Esophagus muscularis mucosa (tissue), 4 donors: Measurements from ENCODE around the gene SCYL3. TPM values are rescaled to one million over a fixed set of nuclear protein-coding genes. Genes with fewer than 3 reads are reported as not detected.

Experiments used
- DNase-seq: peaks from one replicate; pipeline ENCODE4 v3.0.0-alpha.2; 2017; ENCODE audit errors: extremely low spot score
- H3K27ac ChIP-seq, 4 donors: fragments of 200-600 bp; sonication (generic); replicated peaks in 1 of 4; 1 replicate in 3 of 4; 2 replicates in 1 of 4; pipeline ENCODE4 v1.5.1; 2016 to 2019; ENCODE audit warnings: mild to moderate bottlenecking in 1 of 4
- H3K27me3 ChIP-seq, 4 donors: fragments of 200-600 bp; sonication (generic); one replicate each; pipeline versions ENCODE4 v1.5.1 to v1.6.0; 2016 to 2019
- H3K36me3 ChIP-seq, 4 donors: fragments of 200-600 bp; sonication (generic); one replicate each; pipeline ENCODE4 v1.5.1; 2016 to 2019
- H3K4me1 ChIP-seq, 4 donors: fragments of 200-600 bp; sonication (generic); one replicate each; pipeline ENCODE4 v1.5.1; 2016 to 2019
- H3K4me3 ChIP-seq, 4 donors: fragments of 200-600 bp; sonication (generic); 1 replicate in 2 of 4; 2 replicates in 2 of 4; pipeline ENCODE4 v1.5.1; 2016 to 2019; ENCODE audit warnings: mild to moderate bottlenecking in 4 of 4, moderate library complexity in 1 of 4
- H3K9me3 ChIP-seq, 4 donors: fragments of 200-600 bp; sonication (generic); 1 replicate in 3 of 4; 2 replicates in 1 of 4; pipeline ENCODE4 v1.5.1; 2016 to 2019
- CTCF ChIP-seq, 3 experiments: fragments of 200-600 bp in 2 of 3; fragments of 450-650 bp in 1 of 3; sonication (generic) in 2 of 3; IDR thresholded peaks; one replicate each; pipeline ENCODE4 v1.5.1; 2017 to 2019; ENCODE audit warnings: antibody characterized with exemption in 3 of 3, mild to moderate bottlenecking in 2 of 3, moderate library complexity in 1 of 3
- EP300 ChIP-seq: sonication (generic); formaldehyde crosslinking; IDR thresholded peaks from one replicate; pipeline ENCODE4 v1.6.1; 2017; ENCODE audit warnings: antibody characterized with exemption
- POLR2A ChIP-seq: fragments of 450-650 bp; IDR thresholded peaks from one replicate; pipeline ENCODE4 v1.6.1; 2017; ENCODE audit warnings: antibody characterized with exemption, moderate library complexity, mild to moderate bottlenecking, low read depth
- POLR2AphosphoS5 ChIP-seq, 2 donors: sonication (generic); formaldehyde crosslinking; IDR thresholded peaks; one replicate each; pipeline ENCODE4 v1.6.1; 2017; ENCODE audit warnings: antibody characterized with exemption in 2 of 2
- WGBS: methylation state at CpG from one replicate; pipeline ENCODE4 v1.1.5; 2018; 5-methylcytosine and 5-hydroxymethylcytosine counted together
- intact Hi-C: fragments of 100-400 bp; cut with DNase I; formaldehyde crosslinking; loops from one replicate; pipeline ENCODE4 v1.15.1; 2023
- total RNA-seq, 4 donors: library from RNA; depleted of rRNA; stranded (reverse); fragments of >200 nt; gene quantifications; one replicate each; pipeline versions ENCODE4 v1.1.0 to v1.2.1, GENCODE V29; 2016

SCYL3 gene
- total RNA-seq, 4 donors from 2014 or later = 10.2 to 11.8 (median 10.3) TPM

- Histone ChIP-seq H3K4me1 (no peaks in the 10 kb centered on the region), H3K36me3 (peaks cover 6 to 54% (median 22%) of the 10 kb centered on the region in 4 donors), H3K4me3 (no peak overlapping the region), H3K27me3 (no peaks in the 10 kb centered on the region), H3K9me3 (no peaks in the 10 kb centered on the region), H3K27ac (no peak overlapping the region)
- WGBS = 100% methylated on average over 1 of the region's 1 CpG
- no peak for DNase-seq
- intact Hi-C loops = no loop called here
- TF ChIP-seq CTCF (IDR thresholded peaks at IDR 0.05) = no peak
- TF ChIP-seq EP300 = no peak
- no peak for TF ChIP-seq POLR2A
- no peak for TF ChIP-seq POLR2AphosphoS5 (IDR thresholded peaks at IDR 0.05)
Measured at GRCh38 chr1:169836198-169836597, 57.5 kb downstream of the SCYL3 start.

GRCh38 chr1:169835647-169836046 lies 58.0 kb downstream of the SCYL3 start:
- WGBS = 91% methylated on average over 1 of the region's 1 CpG
- Histone ChIP-seq H3K4me3 (no peak overlapping the region), H3K36me3 (peaks cover 6 to 60% (median 23%) of the 10 kb centered on the region in 4 donors), H3K4me1 (no peaks in the 10 kb centered on the region), H3K27me3 (no peaks in the 10 kb centered on the region), H3K9me3 (no peaks in the 10 kb centered on the region), H3K27ac (no peak overlapping the region)
- TF ChIP-seq EP300 = no peak
- intact Hi-C loops = no loop called here
- no peak for DNase-seq

GRCh38 chr1:169834869-169835268 lies 58.8 kb downstream of the SCYL3 start:
- peaks cover 6 to 68% (median 28%) of the 10 kb centered on the region in 4 donors for H3K36me3 ChIP-seq
- WGBS = 92% methylated on average over 1 of the region's 1 CpG

GRCh38 chr1:169833179-169833901 lies 60.4 kb downstream of the SCYL3 start:
- no peak for TF ChIP-seq POLR2AphosphoS5 (IDR thresholded peaks at IDR 0.05)
- no peak for TF ChIP-seq CTCF (IDR thresholded peaks at IDR 0.05)
- TF ChIP-seq POLR2A = no peak
- no peak for TF ChIP-seq EP300
- intact Hi-C loops = no loop called here
- no peak for DNase-seq
- Histone ChIP-seq H3K9me3 (no peaks in the 10 kb centered on the region), H3K27me3 (no peaks in the 10 kb centered on the region), H3K27ac (no peak overlapping the region), H3K4me1 (no peaks in the 10 kb centered on the region), H3K4me3 (no peak overlapping the region), H3K36me3 (peaks cover 6 to 67% (median 27%) of the 10 kb centered on the region in 4 donors)
- 72% methylated on average over 4 of the region's 4 CpGs for WGBS

More at GRCh38 chr1:169834869-169835268, 58.8 kb downstream of the SCYL3 start:
- H3K27me3 ChIP-seq = no peaks in the 10 kb centered on the region
- H3K9me3 ChIP-seq = no peaks in the 10 kb centered on the region
- H3K4me3 ChIP-seq = no peak overlapping the region
- intact Hi-C loops = no loop called here
- TF ChIP-seq POLR2AphosphoS5 (IDR thresholded peaks at IDR 0.05) (no peak), EP300 (no peak), POLR2A (no peak), CTCF (IDR thresholded peaks at IDR 0.05) (no peak)
- no peak overlapping the region for H3K27ac ChIP-seq
- no peak for DNase-seq
- H3K4me1 ChIP-seq = no peaks in the 10 kb centered on the region

- Histone ChIP-seq H3K9me3 (no peaks in the 10 kb centered on the region), H3K36me3 (peaks cover 14 to 81% (median 37%) of the 10 kb centered on the region in 4 donors), H3K27me3 (no peaks in the 10 kb centered on the region), H3K27ac (no peak overlapping the region), H3K4me1 (no peaks in the 10 kb centered on the region), H3K4me3 (no peak overlapping the region)
- intact Hi-C loops = no loop called here
- WGBS = 95% methylated on average over 1 of the region's 1 CpG
- no peak for TF ChIP-seq POLR2A
- TF ChIP-seq EP300 = no peak
- no peak for TF ChIP-seq CTCF (IDR thresholded peaks at IDR 0.05)
- no peak for TF ChIP-seq POLR2AphosphoS5 (IDR thresholded peaks at IDR 0.05)
- no peak for DNase-seq
Measured at GRCh38 chr1:169829671-169830070, 64.0 kb downstream of the SCYL3 start.
